GM18505 (cell line): ENCODE results near the gene PLA2G3.

ENCODE experiments used
- ATAC-seq: cut with Tn5 transposase; IDR thresholded peaks from one replicate; pipeline ENCODE4 v1.9.1; 2021; ENCODE audit not compliant: unreplicated experiment
- POLR2A ChIP-seq: IDR thresholded peaks from 4 replicates; pipeline ENCODE4 v1.6.1; 2011; ENCODE audit warnings: borderline replicate concordance; ENCODE audit not compliant: insufficient read depth, insufficient read length; ENCODE audit errors: extremely low read depth

Gene PLA2G3

DNA sequence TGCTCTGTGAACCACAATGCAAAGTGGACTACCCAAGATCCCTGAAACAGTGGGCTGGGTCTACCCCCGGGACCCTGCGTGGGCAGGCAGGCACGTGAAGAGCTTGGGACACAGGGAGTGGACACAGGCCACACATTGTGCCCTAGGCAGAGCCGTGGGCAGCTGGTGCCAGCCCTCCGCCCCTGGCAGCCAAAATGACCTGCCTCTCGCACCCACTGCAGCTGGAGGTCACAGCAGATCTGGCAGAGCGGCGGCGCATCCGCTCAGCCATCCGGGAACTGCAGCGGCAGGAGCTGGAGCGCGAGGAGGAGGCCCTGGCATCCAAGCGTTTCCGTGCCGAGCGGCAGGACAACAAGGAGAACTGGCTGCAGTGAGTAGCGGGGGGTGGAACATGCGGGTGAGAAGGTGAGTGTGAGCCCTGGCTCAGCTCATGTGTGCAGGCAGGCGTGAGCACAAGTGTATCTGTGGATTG is 52.5 kb downstream of the PLA2G3 start:
- no peak for TF ChIP-seq POLR2A
- ATAC-seq = no peak

DNA sequence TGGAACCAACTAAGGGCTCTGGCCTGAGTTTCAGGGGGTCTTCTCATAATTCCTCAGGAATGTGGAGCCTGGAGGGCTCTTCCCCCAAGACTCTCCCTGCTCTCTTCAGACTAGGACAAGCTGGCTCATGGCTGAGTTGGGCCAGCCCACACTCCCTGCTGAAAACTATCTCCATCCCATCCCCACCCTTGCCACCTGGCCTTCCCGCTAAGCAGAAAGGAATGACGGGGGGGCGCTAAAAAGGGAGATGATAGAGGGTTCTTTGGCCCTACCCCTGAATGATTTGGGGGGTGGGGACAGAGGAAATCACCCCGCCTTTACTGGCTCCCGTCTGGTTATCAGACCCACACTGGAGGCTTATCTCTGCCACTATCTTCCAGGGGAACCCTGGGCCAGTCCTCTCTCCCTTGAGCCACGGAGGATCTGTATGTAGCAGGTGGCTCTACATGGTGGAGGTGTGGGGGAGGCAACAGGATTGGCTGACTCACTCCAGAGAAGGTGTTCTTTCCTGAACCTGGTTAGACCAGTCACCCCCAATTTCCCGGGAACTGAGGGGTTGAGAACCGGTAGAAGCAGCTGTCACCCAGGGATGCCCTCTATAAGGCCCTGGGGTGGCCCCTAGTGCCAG is 53.5 kb downstream of the PLA2G3 start:
- TF ChIP-seq POLR2A = no peak
- ATAC-seq = no peak

DNA sequence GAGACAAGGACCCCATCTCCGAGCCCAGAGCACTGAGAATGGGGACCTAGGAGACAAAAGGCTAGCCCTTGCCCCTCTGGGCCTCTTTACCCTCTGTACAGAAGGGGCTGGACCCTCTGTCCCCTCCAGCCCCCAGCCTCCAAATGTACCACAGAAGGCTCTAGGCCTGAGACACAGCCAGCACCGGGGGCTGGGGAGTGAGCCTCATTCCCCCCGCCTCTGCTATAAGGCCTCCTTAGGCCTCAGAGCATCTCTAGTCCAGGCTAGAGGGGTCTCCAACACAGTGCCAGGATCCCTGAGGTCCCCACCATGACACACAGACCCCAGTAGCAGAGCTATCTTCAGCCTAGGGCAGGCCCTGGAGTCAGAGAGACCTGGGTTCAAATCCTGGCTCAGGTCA is 54.4 kb downstream of the PLA2G3 start:
- TF ChIP-seq POLR2A = no peak
- no peak for ATAC-seq

DNA sequence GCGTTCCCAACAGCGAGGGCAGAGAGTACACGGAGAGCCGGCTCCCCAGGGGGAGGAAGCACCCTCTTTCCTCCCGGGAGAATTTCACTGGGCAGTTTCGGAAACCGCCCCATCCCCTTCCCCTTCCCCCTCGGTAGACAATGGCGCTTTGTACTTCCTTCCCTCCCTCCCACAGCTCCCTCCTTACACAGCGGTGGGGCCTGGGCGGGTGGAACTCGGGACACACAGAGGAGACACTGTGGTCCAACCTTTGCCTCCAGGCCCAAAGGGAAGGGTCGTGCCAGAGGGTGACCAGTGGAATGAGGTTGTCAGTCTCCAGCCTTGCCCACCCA is 54.8 kb downstream of the PLA2G3 start:
- ATAC-seq = no peak
- no peak for TF ChIP-seq POLR2A

DNA sequence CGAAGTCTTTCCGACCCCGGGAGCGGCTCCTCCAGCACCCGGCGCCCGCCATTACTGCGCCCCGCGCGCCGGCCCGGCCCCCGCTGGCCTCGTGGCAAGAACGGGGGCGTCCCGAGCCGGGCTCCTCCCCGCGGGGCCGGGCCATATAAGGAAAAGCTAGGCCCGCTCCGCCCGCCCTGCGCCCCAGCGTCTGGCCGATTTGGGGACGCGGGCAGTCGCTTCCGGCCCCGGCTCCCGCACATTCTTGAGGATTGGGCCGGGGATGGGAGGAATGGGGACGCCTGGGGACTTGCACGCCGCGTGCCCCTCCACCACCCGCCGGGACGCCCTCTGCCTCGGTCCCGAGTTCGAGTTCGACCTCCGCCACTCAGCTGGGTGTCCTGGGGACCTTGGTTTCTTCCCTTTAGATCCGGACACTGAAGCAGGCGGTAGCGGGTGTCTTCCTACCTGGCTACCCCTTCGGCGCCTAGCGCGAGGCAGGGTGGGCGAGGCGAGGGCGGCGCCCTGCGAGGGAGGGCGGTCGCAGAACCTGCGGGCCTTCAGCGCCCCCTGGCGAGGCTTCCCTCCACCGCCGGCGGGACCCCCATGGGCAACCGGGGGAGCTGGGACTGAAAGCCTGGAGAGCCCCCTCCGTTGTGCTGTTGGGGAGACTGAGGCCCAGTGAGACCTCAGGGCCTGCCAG is 55.4 kb downstream of the PLA2G3 start:
- peak; percentile 59 for ATAC-seq
- TF ChIP-seq POLR2A = peak; percentile 86
